HCT116 (cell line): ENCODE measurements around the gene CDC14B. TPM values are rescaled to one million over a fixed set of nuclear protein-coding genes. Genes with fewer than 3 reads are reported as not detected.

Experiments used
- ATAC-seq: fragments of 200-7000 bp; cut with Tn5 transposase; 2 replicates; pipeline ENCODE4 v1.9.1; 2020; ENCODE audit warnings: mild to moderate bottlenecking, moderate library complexity
- BruUV-seq: library from RNA; stranded (reverse); fragments of 400-500 nt; replicated peaks from 2 replicates; lab custom pipeline; 2021; lab: Mats Ljungman, UMichigan
- CTCF ChIA-PET: fragments of 300-600 bp; sonication (Branson Sonifier 250); formaldehyde crosslinking; loops from one replicate; lab custom pipeline; 2021; ENCODE audit warnings: antibody characterized with exemption; lab: Charles Lee
- POLR2A ChIA-PET: fragments of 300-600, 350-600 bp; sonication (Branson Sonifier 250); formaldehyde crosslinking; loops from one replicate; lab custom pipeline; 2021; ENCODE audit warnings: antibody characterized with exemption; lab: Charles Lee
- RAD21 ChIA-PET, 2 experiments: fragments of 300-600 bp; sonication (Branson Sonifier 250); formaldehyde crosslinking; loops; one replicate each; lab custom pipeline; 2023; ENCODE audit warnings: low total read pairs in 2 of 2; ENCODE audit not compliant: uncharacterized antibody in 2 of 2, unreplicated experiment in 2 of 2, low non-redundant PET in 1 of 2; lab: Charles Lee
- DNase-seq: peaks from one replicate; pipeline ENCODE4 v3.0.0-alpha.2; 2010; ENCODE audit warnings: low read depth, low spot score
- H2AFZ ChIP-seq: fragments of 200-600 bp; shearing (Covaris generic), sonication (generic); 2 replicates; pipeline ENCODE4 v1.6.1; 2017; ENCODE audit warnings: low read depth, mixed run types, mixed read lengths, antibody characterized with exemption, low read length; ENCODE audit not compliant: poor library complexity, severe bottlenecking
- H3K27ac ChIP-seq: 2 replicates; pipeline ENCODE4 v1.5.1; 2012; ENCODE audit warnings: low read depth, low read length
- H3K27me3 ChIP-seq: fragments of 200-600 bp; sonication (generic); 2 replicates; pipeline ENCODE4 v1.6.1; 2016; ENCODE audit warnings: mixed run types, low read length, mixed read lengths; ENCODE audit not compliant: insufficient read depth
- H3K36me3 ChIP-seq, 2 experiments: fragments of 200-500 bp in 1 of 2; fragments of 200-600 bp in 1 of 2; sonication (Bioruptor generic) in 1 of 2; sonication (generic) in 1 of 2; 2 replicates each; pipeline versions ENCODE4 v1.5.1 to v1.6.1; 2014 to 2016; ENCODE audit warnings: low read length in 2 of 2, inconsistent platforms in 1 of 2, mixed read lengths in 1 of 2, mixed run types in 1 of 2; ENCODE audit not compliant: insufficient read depth in 2 of 2, control insufficient read depth in 1 of 2
- H3K4me1 ChIP-seq, 2 experiments: fragments of 200-600 bp in 1 of 2; sonication (generic) in 1 of 2; 2 replicates each; pipeline versions ENCODE4 v1.5.1 to v1.6.1; 2012 to 2017; ENCODE audit warnings: low read length in 2 of 2, inconsistent platforms in 1 of 2, mild to moderate bottlenecking in 1 of 2, mixed read lengths in 1 of 2, mixed run types in 1 of 2, moderate library complexity in 1 of 2; ENCODE audit not compliant: insufficient read depth in 2 of 2, control insufficient read depth in 1 of 2
- H3K4me2 ChIP-seq: fragments of 200-600 bp; sonication (generic); 2 replicates; pipeline ENCODE4 v1.6.1; 2017; ENCODE audit warnings: mixed run types, low read length, mixed read lengths
- H3K4me3 ChIP-seq, 2 experiments: fragments of 200-600 bp in 1 of 2; sonication (generic) in 1 of 2; replicated peaks in 1 of 2; 2 replicates each; pipeline ENCODE4 v1.5.1; 2011 to 2016; ENCODE audit warnings: low read length in 2 of 2, control low read depth in 1 of 2, low read depth in 1 of 2, mild to moderate bottlenecking in 1 of 2, mixed read lengths in 1 of 2, mixed run types in 1 of 2
- H3K79me2 ChIP-seq: fragments of 200-600 bp; sonication (generic); 2 replicates; pipeline ENCODE4 v1.6.1; 2017; ENCODE audit warnings: mild to moderate bottlenecking, mixed run types, low read length, moderate library complexity, mixed read lengths; ENCODE audit not compliant: insufficient read depth
- H3K9ac ChIP-seq: fragments of 200-600 bp; sonication (generic); 2 replicates; pipeline ENCODE4 v1.6.1; 2016; ENCODE audit warnings: low read length, mixed read lengths
- H3K9me2 ChIP-seq: fragments of 200-600 bp; sonication (generic), shearing (Covaris generic); 2 replicates; pipeline ENCODE4 v1.6.1; 2017; ENCODE audit warnings: mixed run types, mild to moderate bottlenecking, moderate library complexity; ENCODE audit not compliant: insufficient read depth
- H3K9me3 ChIP-seq, 2 experiments: fragments of 200-500 bp in 1 of 2; fragments of 200-600 bp in 1 of 2; sonication (Bioruptor generic) in 1 of 2; sonication (generic) in 1 of 2; 2 replicates each; pipeline ENCODE4 v1.6.1; 2014 to 2017; ENCODE audit warnings: low read length in 2 of 2, mixed read lengths in 2 of 2, inconsistent platforms in 1 of 2, low read depth in 1 of 2, mild to moderate bottlenecking in 1 of 2, mixed run types in 1 of 2, moderate library complexity in 1 of 2; ENCODE audit not compliant: control insufficient read depth in 1 of 2, insufficient read depth in 1 of 2
- H4K20me1 ChIP-seq: fragments of 200-600 bp; sonication (generic), shearing (Covaris generic); 2 replicates; pipeline ENCODE4 v1.6.1; 2017; ENCODE audit warnings: mixed run types, mild to moderate bottlenecking, moderate library complexity; ENCODE audit not compliant: insufficient read depth
- CEBPB ChIP-seq: IDR thresholded peaks from 2 replicates; pipeline ENCODE4 v1.6.1; 2012; ENCODE audit warnings: low read depth
- ELF1 ChIP-seq: IDR thresholded peaks from 2 replicates; pipeline ENCODE4 v1.6.1; 2012; ENCODE audit warnings: low read depth, borderline replicate concordance
- FOSL1 ChIP-seq: IDR thresholded peaks from 2 replicates; pipeline ENCODE4 v1.6.1; 2012; ENCODE audit warnings: low read depth
- JUND ChIP-seq: IDR thresholded peaks from 2 replicates; pipeline ENCODE4 v1.6.1; 2012
- POLR2AphosphoS5 ChIP-seq: IDR thresholded peaks from 2 replicates; pipeline ENCODE4 v1.6.1; 2011; ENCODE audit warnings: mild to moderate bottlenecking, low read depth, low read length, moderate library complexity
- SP1 ChIP-seq: IDR thresholded peaks from 2 replicates; pipeline ENCODE4 v1.6.1; 2012; ENCODE audit warnings: low read depth
- SRF ChIP-seq: IDR thresholded peaks from 2 replicates; pipeline ENCODE4 v1.6.1; 2012; ENCODE audit warnings: low read depth
- YY1 ChIP-seq: IDR thresholded peaks from 2 replicates; pipeline ENCODE4 v1.6.1; 2011; ENCODE audit warnings: low read length, low read depth, moderate library complexity, mild to moderate bottlenecking; ENCODE audit not compliant: insufficient replicate concordance; ENCODE audit errors: extremely low read depth
- ZFX ChIP-seq: fragments of 450-650 bp; IDR thresholded peaks from 2 replicates; pipeline ENCODE4 v1.6.1; 2017
- ZNF274 ChIP-seq: fragments of 200-500 bp; sonication (Bioruptor generic); IDR thresholded peaks from 2 replicates; pipeline ENCODE4 v1.6.1; 2014; ENCODE audit warnings: mild to moderate bottlenecking, low read depth, low read length, inconsistent platforms
- intact Hi-C: fragments of 100-400 bp; cut with micrococcal nuclease; formaldehyde crosslinking; loops from 2 replicates; pipeline ENCODE4 v1.10.0; 2022
- total RNA-seq: library from RNA; stranded (reverse); gene quantifications from one replicate; pipeline ENCODE4 v1.2.1, GENCODE V29; 2021; ENCODE audit not compliant: unreplicated experiment
- TF ChIP-seq, protein P1 (sequence below): IDR thresholded peaks from 2 replicates; pipeline ENCODE4 v1.6.1; 2012
- TF ChIP-seq, protein P2 (sequence below): IDR thresholded peaks from 2 replicates; pipeline ENCODE4 v1.6.1; 2012; ENCODE audit warnings: low read depth
- TF ChIP-seq, protein P3 (sequence below): IDR thresholded peaks from 2 replicates; pipeline ENCODE4 v1.6.1; 2012

The CDC14B gene
- total RNA-seq, 1 experiment from 2014 or later = 21.6 TPM

DNA sequence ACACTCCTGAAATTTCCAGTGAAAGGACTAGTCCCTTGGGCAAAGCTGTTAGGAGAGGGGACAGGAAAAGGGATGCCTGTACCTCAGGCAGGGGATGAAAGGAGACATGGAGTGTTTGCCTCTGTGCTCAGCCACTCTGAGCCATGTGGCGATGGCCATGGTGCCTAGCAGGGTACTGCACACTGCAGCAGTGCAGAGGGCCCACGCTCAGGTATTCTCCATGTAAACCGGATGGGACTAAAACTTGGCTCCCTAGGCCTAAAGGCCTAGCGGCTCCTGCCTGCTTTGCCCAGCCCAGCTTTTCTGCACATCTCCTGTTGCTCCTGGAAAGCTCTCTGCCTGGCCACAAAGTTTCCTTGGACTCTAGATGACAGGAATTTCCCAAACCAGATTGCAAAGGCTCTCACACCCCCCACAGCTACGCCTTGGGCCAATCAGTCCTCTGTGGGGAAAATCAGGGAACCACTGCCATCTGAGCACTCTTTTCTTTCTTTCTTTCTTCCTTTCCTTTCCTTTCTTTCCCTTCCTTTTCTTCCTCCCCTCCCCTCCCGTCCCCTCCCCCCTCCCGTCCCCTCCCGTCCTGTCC, 125.3 kb downstream of the CDC14B start:
- H3K36me3 ChIP-seq = peaks cover 7% of the 10 kb centered on the region in 2 experiments; a peak in 3 of 4 replicates
- BruUV-seq = no TSS peak

More for the DNA sequence above, 125.3 kb downstream of the CDC14B start:
- no peak overlapping the region for H3K4me2 ChIP-seq
- ChIA-PET CTCF (no interaction called here), RAD21 (no interaction called here), POLR2A (no interaction called here)
- intact Hi-C loops = no loop called here
- peaks cover 13 to 20% of the 10 kb centered on the region in 2 experiments for H3K4me1 ChIP-seq
- H3K27ac ChIP-seq = no peak overlapping the region
- H3K9me3 ChIP-seq = no peaks in the 10 kb centered on the region
- H3K4me3 ChIP-seq = no peak overlapping the region
- TF ChIP-seq, protein P1, sequence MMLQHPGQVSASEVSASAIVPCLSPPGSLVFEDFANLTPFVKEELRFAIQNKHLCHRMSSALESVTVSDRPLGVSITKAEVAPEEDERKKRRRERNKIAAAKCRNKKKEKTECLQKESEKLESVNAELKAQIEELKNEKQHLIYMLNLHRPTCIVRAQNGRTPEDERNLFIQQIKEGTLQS = no peak
- no peak for TF ChIP-seq CEBPB
- TF ChIP-seq, protein P2, sequence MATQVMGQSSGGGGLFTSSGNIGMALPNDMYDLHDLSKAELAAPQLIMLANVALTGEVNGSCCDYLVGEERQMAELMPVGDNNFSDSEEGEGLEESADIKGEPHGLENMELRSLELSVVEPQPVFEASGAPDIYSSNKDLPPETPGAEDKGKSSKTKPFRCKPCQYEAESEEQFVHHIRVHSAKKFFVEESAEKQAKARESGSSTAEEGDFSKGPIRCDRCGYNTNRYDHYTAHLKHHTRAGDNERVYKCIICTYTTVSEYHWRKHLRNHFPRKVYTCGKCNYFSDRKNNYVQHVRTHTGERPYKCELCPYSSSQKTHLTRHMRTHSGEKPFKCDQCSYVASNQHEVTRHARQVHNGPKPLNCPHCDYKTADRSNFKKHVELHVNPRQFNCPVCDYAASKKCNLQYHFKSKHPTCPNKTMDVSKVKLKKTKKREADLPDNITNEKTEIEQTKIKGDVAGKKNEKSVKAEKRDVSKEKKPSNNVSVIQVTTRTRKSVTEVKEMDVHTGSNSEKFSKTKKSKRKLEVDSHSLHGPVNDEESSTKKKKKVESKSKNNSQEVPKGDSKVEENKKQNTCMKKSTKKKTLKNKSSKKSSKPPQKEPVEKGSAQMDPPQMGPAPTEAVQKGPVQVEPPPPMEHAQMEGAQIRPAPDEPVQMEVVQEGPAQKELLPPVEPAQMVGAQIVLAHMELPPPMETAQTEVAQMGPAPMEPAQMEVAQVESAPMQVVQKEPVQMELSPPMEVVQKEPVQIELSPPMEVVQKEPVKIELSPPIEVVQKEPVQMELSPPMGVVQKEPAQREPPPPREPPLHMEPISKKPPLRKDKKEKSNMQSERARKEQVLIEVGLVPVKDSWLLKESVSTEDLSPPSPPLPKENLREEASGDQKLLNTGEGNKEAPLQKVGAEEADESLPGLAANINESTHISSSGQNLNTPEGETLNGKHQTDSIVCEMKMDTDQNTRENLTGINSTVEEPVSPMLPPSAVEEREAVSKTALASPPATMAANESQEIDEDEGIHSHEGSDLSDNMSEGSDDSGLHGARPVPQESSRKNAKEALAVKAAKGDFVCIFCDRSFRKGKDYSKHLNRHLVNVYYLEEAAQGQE = no peak
- no peak for TF ChIP-seq ZFX
- no peak for TF ChIP-seq ELF1
- TF ChIP-seq JUND = no peak
- no peak for TF ChIP-seq YY1
- TF ChIP-seq, protein P3, sequence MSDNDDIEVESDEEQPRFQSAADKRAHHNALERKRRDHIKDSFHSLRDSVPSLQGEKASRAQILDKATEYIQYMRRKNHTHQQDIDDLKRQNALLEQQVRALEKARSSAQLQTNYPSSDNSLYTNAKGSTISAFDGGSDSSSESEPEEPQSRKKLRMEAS = no peak
- no peak for TF ChIP-seq SRF
- TF ChIP-seq ZNF274 = no peak
- no peak for TF ChIP-seq FOSL1
- no peak for TF ChIP-seq POLR2AphosphoS5
- TF ChIP-seq SP1 = no peak
- DNase-seq (no peak), ATAC-seq (no peak)
- no peaks in the 10 kb centered on the region for H3K79me2 ChIP-seq
- no peaks in the 10 kb centered on the region for H4K20me1 ChIP-seq
- H2AFZ ChIP-seq = no peak overlapping the region
- H3K9ac ChIP-seq = no peak overlapping the region
- no peaks in the 10 kb centered on the region for H3K27me3 ChIP-seq
- no peaks in the 10 kb centered on the region for H3K9me2 ChIP-seq
